ENCODE measurements around the gene CGB7.
"Not testable (repeated sequence)": the region's sequence is repeated elsewhere in the genome, so short reads cannot be mapped to it uniquely, and the experiment has no call there.

CGB7 gene

DNA sequence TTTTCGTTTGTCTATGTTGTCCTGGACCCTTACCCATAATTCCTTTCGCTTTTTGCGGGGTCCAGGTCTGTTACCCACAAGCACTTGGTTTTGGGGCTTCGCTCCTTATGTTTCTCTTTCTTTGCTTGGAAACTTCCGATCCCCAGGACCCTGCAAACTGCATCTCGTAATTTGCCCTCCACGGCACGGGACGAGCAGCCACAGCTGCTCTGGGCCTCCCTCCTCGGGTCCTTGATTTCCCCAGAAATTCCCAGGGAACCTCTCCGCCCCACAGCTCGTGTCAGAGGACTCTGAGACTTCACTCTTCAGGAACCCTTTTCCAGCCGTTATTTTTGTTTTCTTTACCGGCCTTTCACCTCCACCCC lies 28.3 kb upstream of the CGB7 start:
- peak overlapping the region; percentile 100 for H3K4me3 ChIP-seq (ENCODE audit: low read depth, low read length)
- TF ChIP-seq, protein P1, sequence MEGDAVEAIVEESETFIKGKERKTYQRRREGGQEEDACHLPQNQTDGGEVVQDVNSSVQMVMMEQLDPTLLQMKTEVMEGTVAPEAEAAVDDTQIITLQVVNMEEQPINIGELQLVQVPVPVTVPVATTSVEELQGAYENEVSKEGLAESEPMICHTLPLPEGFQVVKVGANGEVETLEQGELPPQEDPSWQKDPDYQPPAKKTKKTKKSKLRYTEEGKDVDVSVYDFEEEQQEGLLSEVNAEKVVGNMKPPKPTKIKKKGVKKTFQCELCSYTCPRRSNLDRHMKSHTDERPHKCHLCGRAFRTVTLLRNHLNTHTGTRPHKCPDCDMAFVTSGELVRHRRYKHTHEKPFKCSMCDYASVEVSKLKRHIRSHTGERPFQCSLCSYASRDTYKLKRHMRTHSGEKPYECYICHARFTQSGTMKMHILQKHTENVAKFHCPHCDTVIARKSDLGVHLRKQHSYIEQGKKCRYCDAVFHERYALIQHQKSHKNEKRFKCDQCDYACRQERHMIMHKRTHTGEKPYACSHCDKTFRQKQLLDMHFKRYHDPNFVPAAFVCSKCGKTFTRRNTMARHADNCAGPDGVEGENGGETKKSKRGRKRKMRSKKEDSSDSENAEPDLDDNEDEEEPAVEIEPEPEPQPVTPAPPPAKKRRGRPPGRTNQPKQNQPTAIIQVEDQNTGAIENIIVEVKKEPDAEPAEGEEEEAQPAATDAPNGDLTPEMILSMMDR (IDR thresholded peaks at IDR 0.05; ENCODE audit: borderline replicate concordance, insufficient read depth, low read depth, low read length): no peak

DNA sequence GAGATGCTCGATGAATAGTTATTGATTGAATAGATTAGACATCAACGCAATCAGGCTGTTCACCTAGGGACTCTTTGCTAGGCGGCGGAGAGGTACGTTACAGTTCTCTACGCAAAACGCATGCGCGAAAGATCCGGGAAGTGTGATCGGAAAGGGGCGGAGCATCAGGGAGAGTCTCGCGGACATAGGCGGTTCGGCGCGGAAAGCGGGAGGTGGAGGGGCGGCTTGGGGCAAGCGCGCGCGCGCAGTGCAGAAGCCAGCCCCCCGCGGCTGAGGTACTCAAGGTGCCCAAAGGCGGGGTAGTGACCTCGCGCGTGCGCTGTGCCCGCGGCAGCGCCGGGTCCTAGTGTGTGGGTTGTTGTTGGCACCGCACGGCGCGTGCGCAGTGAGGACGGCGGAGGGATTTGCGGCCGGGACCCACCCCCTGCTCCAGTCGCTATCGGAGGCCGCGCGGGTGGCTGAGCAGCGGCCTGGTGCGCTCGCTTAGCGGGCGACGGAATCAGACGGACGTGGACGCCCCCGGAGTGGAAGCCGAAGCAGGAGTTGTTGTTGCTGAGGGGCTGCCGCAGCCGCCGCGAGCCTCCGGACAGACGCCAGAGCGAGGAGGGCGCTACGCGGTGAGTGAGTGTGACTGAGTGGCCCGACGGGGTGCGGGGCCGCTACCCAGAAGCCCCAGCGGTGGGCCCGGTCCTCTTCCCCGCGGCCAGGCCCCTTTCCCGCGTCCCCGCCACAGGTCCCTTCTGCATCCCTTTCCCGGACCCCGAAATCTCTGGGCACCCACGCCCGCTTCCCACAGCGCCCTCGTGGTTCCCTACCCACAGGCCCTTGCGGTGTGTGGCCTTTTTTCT lies 27.7 kb upstream of the CGB7 start, which contains the start of gene SNRNP70:
SNRNP70 (plus strand) TSS at position 432 of the 848 bp plus-strand sequence. CDS start 964 bp downstream, outside the sequence.
- peak within 1 kb of the TSS; percentile 100 for H3K4me3 ChIP-seq (ENCODE audit: low read depth, low read length)
- TF ChIP-seq, protein P1 (IDR thresholded peaks at IDR 0.05; ENCODE audit: borderline replicate concordance, insufficient read depth, low read depth, low read length): no peak

DNA sequence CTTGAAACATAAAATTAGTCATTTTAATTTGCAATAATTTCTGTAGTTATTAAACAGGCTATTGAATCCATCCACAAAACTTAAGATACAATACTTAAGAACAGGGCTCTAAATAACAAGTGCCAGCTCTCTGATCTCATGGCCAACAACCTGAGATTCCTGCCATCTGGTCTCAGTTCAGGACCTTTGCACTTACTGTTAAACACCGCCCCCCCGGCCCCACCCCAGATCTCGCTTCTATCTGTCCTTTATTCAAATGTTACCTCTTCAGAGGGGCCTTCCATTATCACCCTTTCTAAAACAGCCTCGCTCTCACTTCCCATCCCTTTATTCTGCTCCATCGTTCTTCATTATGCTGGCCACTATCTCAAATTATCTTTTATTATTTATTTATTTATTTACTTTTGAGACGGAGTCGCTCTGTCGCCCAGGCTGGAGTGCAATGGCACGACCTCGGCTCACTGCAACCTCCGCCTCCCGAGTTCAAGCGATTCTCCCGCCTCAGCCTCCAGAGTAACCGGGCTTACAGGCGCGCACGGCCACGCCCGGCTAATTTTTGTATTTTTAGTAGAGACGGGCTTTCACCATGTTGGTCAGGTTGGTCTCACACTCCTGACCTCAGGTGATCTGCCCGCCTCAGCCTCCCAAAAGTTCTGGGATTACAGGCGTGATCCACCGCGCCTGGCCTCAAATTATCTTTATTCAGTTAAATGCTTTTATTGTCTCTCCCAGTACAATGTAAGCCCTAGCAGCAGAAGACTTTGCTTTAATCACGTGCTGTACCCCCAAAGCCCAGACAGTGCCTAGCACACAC lies 26.9 kb upstream of the CGB7 start:
- TF ChIP-seq, protein P1 (IDR thresholded peaks at IDR 0.05; ENCODE audit: borderline replicate concordance, insufficient read depth, low read depth, low read length): no peak
- H3K4me3 ChIP-seq (ENCODE audit: low read depth, low read length): peak overlapping the region; percentile 100

DNA sequence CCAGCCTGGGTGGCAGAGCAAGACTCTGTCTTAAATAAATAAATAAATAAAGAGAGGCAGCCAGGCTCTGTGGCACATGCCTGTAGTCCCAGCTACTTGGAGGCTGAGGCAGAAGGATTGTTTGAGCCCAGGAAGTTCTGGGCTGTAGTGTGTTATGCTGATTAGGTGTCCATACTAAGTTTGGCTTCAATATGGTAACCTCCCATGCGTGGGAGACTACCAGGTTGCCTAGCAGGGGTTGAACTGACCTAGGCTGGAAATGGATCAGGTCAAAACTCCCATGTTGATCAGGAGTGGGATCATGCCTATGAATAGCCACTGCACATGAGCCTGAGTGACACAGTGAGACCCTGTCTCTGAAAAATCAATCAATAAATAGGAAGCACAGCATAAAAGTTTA lies 23.7 kb upstream of the CGB7 start:
- TF ChIP-seq, protein P1 (IDR thresholded peaks at IDR 0.05; ENCODE audit: borderline replicate concordance, insufficient read depth, low read depth, low read length): no peak
- no peak overlapping the region for H3K4me3 ChIP-seq (ENCODE audit: low read depth, low read length)

DNA sequence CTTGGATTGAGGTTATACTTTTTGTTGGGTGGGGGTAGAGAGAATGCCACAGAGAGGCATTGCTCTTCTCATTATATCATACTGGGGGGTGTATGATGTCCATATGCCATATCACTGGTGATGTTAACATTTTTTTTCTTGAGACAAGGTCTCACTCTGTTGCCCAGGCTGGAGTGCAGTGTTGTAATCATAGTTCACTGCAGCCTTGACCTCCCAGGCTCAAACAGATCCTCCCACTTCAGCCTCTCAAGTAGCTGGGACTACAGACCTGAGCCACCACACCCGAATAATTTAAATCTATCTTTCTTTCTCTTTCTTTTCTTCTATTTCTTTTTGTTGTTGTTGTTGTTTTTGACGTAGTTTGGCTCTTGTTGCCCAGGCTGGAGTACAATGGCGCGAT lies 22.8 kb upstream of the CGB7 start:
- TF ChIP-seq, protein P1 (IDR thresholded peaks at IDR 0.05; ENCODE audit: borderline replicate concordance, insufficient read depth, low read depth, low read length): no peak
- no peak overlapping the region for H3K4me3 ChIP-seq (ENCODE audit: low read depth, low read length)

DNA sequence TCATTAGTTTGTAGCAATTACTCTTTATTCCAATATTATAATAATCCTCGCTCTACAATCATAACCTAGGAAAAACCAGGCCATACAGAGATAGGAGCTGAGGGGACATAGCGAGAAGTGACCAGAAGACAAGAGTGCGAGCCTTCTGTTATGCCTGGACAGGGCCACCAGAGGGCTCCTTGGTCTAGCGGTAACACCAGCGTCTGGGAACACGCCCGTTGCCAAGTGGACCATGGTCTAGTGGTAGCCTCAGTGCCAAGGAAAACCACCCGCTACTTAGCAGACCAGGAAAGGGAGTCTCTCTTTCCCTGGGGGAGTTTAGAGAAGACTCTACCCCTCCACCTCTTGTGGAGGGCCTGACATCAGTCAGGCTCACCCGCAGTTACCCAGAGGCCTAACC lies 17.3 kb upstream of the CGB7 start:
- H3K4me3 ChIP-seq (ENCODE audit: low read depth, low read length): not testable (repeated sequence)
- TF ChIP-seq, protein P1 (IDR thresholded peaks at IDR 0.05; ENCODE audit: borderline replicate concordance, insufficient read depth, low read depth, low read length): peak; percentile 54

Measured in GM12875 (cell line).